ENCODE measurements around the gene ESPNL. TPM values are rescaled to one million over a fixed set of nuclear protein-coding genes. Genes with fewer than 3 reads are reported as not detected.

ESPNL gene
- total RNA-seq, 2 experiments from 2014 or later, result 0.12 to 0.14 TPM

DNA sequence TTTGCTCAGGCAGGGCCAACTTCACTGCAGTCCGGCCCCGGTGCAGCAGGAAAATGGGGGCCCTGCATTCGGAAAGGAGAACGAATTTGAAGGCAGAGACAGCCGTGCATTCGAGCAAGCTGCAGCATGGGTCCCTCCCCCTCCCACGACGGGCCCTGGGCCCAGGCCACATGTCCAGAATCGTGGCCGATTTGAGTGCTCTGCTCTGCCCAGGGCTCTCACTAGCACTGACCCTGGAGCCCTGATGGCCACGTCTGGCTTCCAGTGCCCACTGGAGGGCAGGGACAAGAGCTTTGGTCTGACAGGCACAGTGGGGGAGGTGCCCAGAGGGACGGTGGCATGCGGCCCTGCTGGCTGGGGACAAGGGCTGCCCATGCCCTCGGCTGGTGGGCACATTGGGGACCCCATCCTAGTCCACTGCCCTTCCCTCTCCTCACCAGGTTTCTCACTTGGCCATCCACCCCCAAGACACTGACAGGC lies 23.9 kb downstream of the ESPNL start:
- ChIA-PET POLR2A (no interaction called here), CTCF (no interaction called here)

DNA sequence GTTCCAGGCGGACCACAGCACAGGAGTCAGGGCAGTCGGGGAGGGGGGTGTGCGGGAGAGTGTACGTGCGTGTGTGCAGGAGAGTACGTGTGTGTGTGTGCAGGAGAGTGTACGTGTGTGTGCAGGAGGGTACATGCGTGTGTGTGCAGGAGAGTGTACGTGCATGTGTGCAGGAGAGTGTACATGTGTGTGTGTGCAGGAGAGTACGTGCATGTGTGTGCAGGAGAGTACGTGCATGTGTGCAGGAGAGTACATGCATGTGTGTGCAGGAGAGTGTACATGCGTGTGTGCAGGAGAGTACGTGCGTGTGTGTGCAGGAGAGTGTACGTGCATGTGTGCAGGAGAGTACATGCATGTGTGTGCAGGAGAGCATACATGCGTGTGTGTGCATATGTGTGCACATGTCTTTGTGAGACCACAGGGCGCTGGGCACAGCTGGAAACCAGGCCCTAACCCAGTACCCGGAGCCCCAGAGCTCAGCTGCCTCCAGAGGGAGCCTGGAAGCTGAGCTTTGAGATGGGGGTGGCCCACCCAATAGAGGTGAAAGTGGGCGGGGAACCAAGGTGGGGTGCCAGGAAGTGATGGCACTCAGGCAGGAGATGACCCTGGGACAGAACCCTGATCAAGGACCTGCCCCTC lies 24.5 kb downstream of the ESPNL start:
- H3K4me3 Mint-ChIP-seq, result no peak overlapping the region

More for the DNA sequence above, 23.9 kb downstream of the ESPNL start:
- intact Hi-C loops (cut with micrococcal nuclease), result no loop called here
- no peak for DNase-seq
- Mint-ChIP-seq H3K36me3 (no peaks in the 10 kb centered on the region), H3K27me3 (no peaks in the 10 kb centered on the region), H3K4me3 (no peak overlapping the region), H3K9me3 (no peaks in the 10 kb centered on the region), H3K4me1 (ENCODE audit: low read depth) (no peaks in the 10 kb centered on the region), H3K27ac (no peak overlapping the region)

DNA sequence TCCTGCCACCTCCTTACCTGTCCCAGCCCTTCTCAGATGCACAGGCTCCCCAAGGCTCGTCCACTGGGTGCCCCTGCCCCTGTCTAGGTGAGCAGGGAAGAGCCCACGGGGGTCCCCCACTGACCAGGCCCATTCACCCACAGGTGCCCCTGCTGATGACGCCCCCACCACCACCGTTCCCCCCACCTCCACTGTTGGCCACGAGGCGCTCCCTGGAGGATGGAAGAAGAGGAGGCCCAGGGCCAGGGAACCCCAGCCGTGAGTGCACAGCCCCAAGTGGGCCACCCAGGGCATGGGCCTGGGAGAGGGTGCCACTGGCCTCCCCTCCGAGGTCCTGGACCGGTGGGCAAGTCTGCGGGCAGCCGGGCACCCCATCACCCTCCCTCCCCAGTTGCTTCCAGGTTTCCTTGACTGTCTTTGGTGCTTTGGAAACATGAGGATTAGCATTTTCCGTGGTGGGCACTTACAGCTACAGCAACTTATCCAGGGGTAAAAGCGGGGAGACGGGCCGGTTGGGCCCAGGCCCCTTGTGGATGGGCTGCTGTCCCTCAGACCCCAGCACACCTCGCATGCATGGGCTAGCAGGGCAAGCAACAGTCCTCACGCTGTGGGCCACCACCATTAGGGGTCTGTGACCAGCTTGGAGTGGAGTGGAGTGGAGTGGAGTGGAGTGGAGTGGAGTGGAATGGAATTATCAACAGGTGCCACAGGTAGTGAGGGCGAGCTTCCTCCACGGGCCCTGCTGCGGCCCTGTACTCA lies 25.2 kb downstream of the ESPNL start:
- ChIA-PET CTCF (no interaction called here), POLR2A (no interaction called here)
- no peak for DNase-seq
- H3K36me3 Mint-ChIP-seq, result no peaks in the 10 kb centered on the region
- H3K9me3 Mint-ChIP-seq, result no peaks in the 10 kb centered on the region
- H3K4me1 Mint-ChIP-seq (ENCODE audit: low read depth), result no peaks in the 10 kb centered on the region
- no peaks in the 10 kb centered on the region for H3K27me3 Mint-ChIP-seq
- H3K4me3 Mint-ChIP-seq, result no peak overlapping the region
- H3K27ac Mint-ChIP-seq, result no peak overlapping the region
- intact Hi-C loops (cut with micrococcal nuclease), result no loop called here

More for the DNA sequence above, 24.5 kb downstream of the ESPNL start:
- no peak for DNase-seq
- Mint-ChIP-seq H3K9me3 (no peaks in the 10 kb centered on the region), H3K27me3 (no peaks in the 10 kb centered on the region), H3K4me1 (ENCODE audit: low read depth) (no peaks in the 10 kb centered on the region), H3K36me3 (no peaks in the 10 kb centered on the region), H3K27ac (no peak overlapping the region)
- ChIA-PET POLR2A (no interaction called here), CTCF (no interaction called here)
- intact Hi-C loops (cut with micrococcal nuclease), result no loop called here

DNA sequence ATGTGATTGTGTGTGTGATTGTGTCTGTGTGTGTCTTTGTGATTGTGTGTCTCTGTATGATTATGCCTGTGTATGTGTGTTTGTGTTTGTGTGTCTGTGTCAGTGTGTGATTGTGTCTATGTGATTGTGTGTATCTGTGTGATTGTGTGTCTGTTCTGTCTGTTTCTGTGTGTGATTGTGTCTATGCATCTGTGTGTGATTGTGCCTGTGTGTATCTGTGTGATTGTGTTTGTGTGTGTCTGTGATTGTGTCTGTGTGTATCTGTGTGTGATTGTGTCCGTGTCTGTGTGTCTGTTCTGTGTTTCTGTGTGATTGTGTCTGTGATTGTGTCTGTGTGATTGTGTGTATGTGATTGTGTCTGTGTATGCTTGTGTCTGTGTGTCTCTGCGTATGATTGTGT lies 26.2 kb downstream of the ESPNL start:
- H3K27me3 Mint-ChIP-seq, result no peaks in the 10 kb centered on the region
- no peak for DNase-seq
- ChIA-PET POLR2A (no interaction called here), CTCF (no interaction called here)
- H3K36me3 Mint-ChIP-seq, result no peaks in the 10 kb centered on the region
- intact Hi-C loops (cut with micrococcal nuclease), result no loop called here
- no peaks in the 10 kb centered on the region for H3K9me3 Mint-ChIP-seq
- no peak overlapping the region for H3K27ac Mint-ChIP-seq
- no peak overlapping the region for H3K4me3 Mint-ChIP-seq
- H3K4me1 Mint-ChIP-seq (ENCODE audit: low read depth), result no peaks in the 10 kb centered on the region

DNA sequence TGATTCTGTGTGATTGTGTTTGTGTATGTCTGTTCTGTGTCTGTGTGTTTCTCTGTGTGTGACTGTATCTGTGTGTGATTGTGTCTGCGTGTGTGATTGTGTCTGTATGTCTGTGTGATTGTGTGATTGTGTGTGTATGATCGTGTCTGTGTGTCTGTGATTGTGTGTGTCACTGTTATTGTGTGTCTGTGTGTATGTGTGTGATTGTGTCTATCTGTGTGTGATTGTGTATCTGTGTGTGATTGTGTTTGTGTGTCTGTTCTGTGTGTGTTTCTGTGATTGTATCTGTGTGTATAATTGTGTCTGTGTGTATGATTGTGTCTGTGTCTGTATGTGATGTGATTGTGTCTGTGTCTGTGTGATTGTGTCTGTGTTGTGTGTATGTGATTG lies 26.6 kb downstream of the ESPNL start:
- intact Hi-C loops (cut with micrococcal nuclease), result no loop called here
- Mint-ChIP-seq H3K27me3 (no peaks in the 10 kb centered on the region), H3K4me1 (ENCODE audit: low read depth) (no peaks in the 10 kb centered on the region), H3K36me3 (no peaks in the 10 kb centered on the region), H3K27ac (no peak overlapping the region), H3K9me3 (no peaks in the 10 kb centered on the region), H3K4me3 (no peak overlapping the region)
- CTCF ChIA-PET, result no interaction called here
- no peak for DNase-seq
- POLR2A ChIA-PET, result no interaction called here

DNA sequence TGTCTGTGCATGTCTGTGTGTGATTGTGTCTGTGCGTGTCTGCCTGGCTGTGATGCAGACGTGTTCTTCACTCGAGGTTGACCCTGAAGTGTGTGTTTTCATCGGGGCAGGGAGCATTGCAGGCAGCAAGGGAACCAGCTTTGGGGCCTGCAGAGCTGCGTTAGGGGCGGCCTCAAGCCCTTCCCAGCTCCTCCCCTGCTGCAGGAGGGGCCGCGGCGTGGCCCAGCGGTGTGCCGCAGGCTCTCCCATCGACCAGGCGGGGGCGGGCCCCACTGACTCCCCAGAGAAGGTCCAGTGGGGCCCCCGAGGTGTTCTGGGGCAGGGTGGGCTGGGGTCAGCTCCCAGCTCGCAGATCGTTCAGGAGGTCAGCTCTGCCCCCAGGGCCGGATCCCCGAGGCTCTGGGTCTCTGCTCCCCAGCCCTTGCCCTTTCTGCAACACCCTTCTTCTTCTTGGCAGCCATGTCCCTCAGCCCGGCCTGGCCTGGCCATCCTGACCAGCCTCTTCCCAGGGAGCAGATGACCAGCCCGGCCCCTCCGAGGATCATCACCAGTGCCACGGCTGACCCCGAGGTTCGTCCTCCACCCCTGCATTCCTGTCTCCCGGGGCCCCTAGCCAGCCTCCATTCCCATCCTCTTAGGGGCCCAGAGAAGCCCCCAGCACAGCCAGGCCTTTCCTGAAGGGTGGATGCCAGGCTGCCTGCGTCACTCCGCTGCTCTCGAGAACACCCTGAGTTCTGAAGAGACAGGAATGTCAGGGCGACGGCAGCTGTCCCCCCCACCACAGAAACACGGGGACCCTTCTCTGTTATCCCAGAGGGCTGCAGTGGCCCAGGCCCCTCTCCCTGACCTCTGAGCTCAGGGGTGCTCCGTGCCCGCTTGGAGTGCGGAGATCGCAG lies 27.3 kb downstream of the ESPNL start:
- H3K27ac Mint-ChIP-seq, result no peak overlapping the region
- no peaks in the 10 kb centered on the region for H3K9me3 Mint-ChIP-seq
- no peaks in the 10 kb centered on the region for H3K4me1 Mint-ChIP-seq (ENCODE audit: low read depth)
- CTCF ChIA-PET, result no interaction called here
- no peaks in the 10 kb centered on the region for H3K36me3 Mint-ChIP-seq
- DNase-seq, result peak; percentile 25
- H3K4me3 Mint-ChIP-seq, result no peak overlapping the region
- no peaks in the 10 kb centered on the region for H3K27me3 Mint-ChIP-seq
- POLR2A ChIA-PET, result no interaction called here
- intact Hi-C loops (cut with micrococcal nuclease), result no loop called here

DNA sequence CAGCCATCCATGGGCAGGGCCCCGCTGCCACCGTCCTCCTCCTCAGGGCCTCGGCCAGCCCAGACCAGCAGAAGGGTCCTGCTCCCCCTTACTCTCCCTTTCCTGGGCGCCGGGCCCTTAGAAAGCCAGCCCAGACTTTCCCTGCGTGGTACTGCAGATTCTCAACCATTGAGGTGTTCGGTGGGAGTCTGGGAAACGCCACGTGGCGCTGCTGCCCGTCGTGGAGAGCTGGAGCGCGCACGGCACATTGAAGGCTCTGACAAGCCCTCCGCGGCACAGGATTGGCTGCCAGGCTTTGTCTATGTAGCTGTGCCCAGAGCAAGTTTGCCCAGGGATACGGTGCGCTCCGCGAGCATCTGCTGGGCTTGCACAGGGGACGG lies 27.9 kb downstream of the ESPNL start:
- Mint-ChIP-seq H3K4me1 (ENCODE audit: low read depth) (no peaks in the 10 kb centered on the region), H3K27ac (no peak overlapping the region), H3K4me3 (no peak overlapping the region), H3K9me3 (no peaks in the 10 kb centered on the region), H3K27me3 (no peaks in the 10 kb centered on the region), H3K36me3 (no peaks in the 10 kb centered on the region)
- POLR2A ChIA-PET, result no interaction called here
- no peak for DNase-seq
- intact Hi-C loops (cut with micrococcal nuclease), result no loop called here
- CTCF ChIA-PET, result no interaction called here

DNA sequence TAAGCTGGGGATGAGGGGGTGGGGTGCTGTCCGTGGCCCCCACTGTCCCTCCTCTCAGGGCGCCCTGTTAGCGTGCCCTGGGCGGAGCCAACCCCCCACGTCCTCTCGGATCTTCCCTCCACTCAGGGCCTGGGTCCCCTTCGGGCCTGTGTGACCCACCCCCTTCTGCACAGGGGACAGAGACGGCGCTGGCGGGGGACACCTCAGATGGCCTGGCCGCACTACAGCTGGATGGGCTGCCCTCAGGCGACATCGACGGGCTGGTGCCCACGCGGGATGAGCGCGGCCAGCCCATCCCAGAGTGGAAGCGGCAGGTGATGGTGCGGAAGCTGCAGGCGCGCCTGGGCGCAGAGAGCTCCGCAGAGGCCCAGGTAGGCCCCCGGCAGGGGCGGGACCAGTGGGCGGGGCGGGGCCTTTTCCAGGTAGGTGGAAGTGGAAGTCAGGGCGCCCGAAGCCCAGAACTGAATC lies 28.4 kb downstream of the ESPNL start:
- DNase-seq, result no peak
- H3K4me3 Mint-ChIP-seq, result no peak overlapping the region
- no peaks in the 10 kb centered on the region for H3K36me3 Mint-ChIP-seq
- POLR2A ChIA-PET, result no interaction called here
- H3K27ac Mint-ChIP-seq, result no peak overlapping the region
- no peaks in the 10 kb centered on the region for H3K9me3 Mint-ChIP-seq
- H3K27me3 Mint-ChIP-seq, result no peaks in the 10 kb centered on the region
- intact Hi-C loops (cut with micrococcal nuclease), result no loop called here
- no peaks in the 10 kb centered on the region for H3K4me1 Mint-ChIP-seq (ENCODE audit: low read depth)
- CTCF ChIA-PET, result no interaction called here

DNA sequence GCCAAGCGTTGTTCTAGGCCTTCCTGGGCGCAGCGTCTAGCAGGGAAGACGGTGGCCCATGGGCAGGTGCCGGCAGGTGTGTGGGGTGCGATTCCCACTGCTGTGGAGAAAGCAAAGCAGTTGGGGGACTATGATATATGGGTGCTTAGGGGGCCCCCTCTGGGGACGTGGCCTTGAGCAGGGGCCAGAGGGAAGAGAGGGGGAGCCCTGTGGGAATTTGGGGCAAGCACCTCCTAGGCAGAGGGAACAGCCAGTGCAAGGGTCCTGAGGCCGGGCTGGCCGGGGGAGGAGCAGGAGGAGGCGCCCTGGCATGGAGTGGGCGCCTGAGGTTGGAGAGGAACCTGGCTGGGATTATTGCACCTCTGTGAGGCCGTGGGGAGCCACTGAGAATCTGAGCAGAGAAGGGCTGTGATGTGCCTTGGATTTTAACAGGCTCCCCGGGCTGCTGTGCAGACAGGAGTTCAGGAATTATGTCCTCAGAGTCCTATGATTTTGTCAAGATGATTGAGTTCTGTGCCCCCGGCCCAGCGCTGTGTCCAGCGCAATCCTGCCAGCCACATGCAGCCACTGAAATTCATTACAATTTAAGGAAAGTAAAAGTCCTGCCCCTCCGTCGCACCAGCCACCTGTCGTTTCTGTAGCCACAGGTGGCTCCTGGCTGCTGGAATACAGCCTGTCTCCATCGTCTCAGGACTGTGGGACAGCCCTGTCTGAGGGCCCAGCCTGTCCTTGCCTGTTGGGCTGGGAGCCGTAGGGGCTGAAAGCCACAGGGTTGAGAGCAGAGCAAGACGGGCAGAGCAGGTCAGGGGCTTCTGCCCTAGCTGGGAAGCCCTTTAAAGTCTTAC lies 29.2 kb downstream of the ESPNL start:
- H3K36me3 Mint-ChIP-seq, result no peaks in the 10 kb centered on the region
- no peaks in the 10 kb centered on the region for H3K4me1 Mint-ChIP-seq (ENCODE audit: low read depth)
- H3K27ac Mint-ChIP-seq, result no peak overlapping the region
- no peak for DNase-seq
- no peaks in the 10 kb centered on the region for H3K27me3 Mint-ChIP-seq
- H3K4me3 Mint-ChIP-seq, result no peak overlapping the region
- POLR2A ChIA-PET, result no interaction called here
- H3K9me3 Mint-ChIP-seq, result no peaks in the 10 kb centered on the region
- CTCF ChIA-PET, result no interaction called here
- intact Hi-C loops (cut with micrococcal nuclease), result no loop called here

DNA sequence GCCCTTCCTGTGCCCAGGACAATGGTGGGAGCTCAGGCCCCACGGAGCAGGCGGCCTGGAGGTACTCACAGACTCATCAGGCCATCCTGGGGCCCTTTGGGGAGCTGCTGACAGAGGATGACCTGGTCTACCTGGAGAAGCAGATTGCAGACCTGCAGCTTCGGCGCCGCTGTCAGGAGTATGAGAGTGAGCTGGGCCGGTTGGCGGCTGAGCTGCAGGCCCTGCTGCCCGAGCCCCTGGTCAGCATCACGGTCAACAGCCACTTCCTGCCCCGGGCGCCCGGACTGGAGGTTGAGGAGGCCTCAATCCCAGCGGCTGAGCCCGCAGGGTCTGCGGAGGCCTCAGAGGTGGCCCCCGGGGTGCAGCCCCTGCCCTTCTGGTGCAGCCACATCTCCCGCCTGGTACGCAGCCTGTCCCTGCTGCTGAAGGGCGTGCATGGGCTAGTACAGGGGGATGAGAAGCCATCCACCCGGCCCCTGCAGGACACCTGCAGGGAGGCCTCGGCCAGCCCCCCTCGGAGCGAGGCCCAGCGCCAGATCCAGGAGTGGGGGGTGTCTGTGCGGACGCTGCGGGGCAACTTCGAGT lies 30.1 kb downstream of the ESPNL start:
- Mint-ChIP-seq H3K27ac (no peak overlapping the region), H3K4me1 (ENCODE audit: low read depth) (no peaks in the 10 kb centered on the region), H3K27me3 (no peaks in the 10 kb centered on the region), H3K4me3 (no peak overlapping the region), H3K36me3 (no peaks in the 10 kb centered on the region), H3K9me3 (no peaks in the 10 kb centered on the region)
- ChIA-PET CTCF (no interaction called here), POLR2A (no interaction called here)
- intact Hi-C loops (cut with micrococcal nuclease), result no loop called here
- no peak for DNase-seq

DNA sequence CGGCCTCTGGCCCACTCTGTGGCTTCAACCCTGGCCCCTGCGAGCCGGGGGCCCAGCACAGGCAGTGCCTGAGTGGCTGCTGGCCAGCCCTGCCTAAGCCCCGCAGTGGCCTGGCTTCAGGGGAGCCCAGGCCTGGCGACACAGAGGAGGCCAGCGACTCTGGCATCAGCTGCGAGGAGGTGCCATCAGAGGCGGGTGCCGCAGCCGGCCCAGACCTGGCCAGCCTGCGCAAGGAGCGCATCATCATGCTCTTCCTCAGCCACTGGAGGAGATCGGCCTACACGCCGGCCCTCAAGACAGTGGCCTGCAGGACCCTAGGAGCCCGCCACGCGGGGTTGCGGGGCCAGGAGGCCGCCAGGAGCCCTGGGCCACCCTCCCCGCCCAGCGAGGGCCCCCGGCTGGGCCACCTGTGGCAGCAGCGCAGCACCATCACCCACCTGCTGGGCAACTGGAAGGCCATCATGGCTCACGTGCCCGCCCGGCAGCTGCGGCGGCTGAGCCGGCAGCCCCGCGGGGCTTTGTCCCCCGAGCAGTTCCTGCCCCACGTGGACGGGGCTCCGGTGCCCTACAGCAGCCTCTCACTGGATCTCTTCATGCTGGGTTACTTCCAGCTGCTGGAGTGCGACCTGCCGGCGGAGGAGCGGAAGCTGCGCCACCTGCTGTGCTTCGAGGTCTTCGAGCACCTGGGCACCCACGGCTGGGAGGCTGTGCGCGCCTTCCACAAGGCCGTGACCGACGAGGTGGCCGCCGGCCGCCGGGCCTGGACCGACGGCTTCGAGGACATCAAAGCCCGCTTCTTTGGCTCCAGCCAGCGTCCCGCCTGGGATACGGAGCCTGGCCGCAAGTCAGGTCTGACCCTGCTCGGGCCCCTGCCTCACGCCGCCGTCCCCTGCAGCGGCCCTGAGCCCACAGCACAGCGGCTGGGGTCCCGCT lies 30.8 kb downstream of the ESPNL start:
- Mint-ChIP-seq H3K27me3 (no peaks in the 10 kb centered on the region), H3K9me3 (no peaks in the 10 kb centered on the region), H3K4me3 (no peak overlapping the region), H3K4me1 (ENCODE audit: low read depth) (no peaks in the 10 kb centered on the region), H3K27ac (no peak overlapping the region), H3K36me3 (no peaks in the 10 kb centered on the region)
- ChIA-PET POLR2A (no interaction called here), CTCF (no interaction called here)
- intact Hi-C loops (cut with micrococcal nuclease), result no loop called here
- no peak for DNase-seq

Data from activated CD4-positive, alpha-beta memory T cell treated with anti-CD3 and anti-CD28 coated beads for 36 hours (primary cell).